Activated naive CD4-positive, alpha-beta T cell treated with anti-CD3 and anti-CD28 coated beads for 36 hours (primary cell): ENCODE data around the gene RPGR. TPM values are rescaled to one million over a fixed set of nuclear protein-coding genes. Genes with fewer than 3 reads are reported as not detected.

Source experiments
- CTCF ChIA-PET: fragments of 350-600 bp; sonication (Branson Sonifier 250); formaldehyde crosslinking; loops from one replicate; lab custom pipeline; 2021; ENCODE audit warnings: antibody characterized with exemption; lab: Charles Lee
- DNase-seq: peaks from one replicate; pipeline ENCODE4 v3.0.0-alpha.2; 2020
- H3K27ac Mint-ChIP-seq: one replicate; pipeline ENCODE4 v1.8.0; 2021; ENCODE audit warnings: mild to moderate bottlenecking, mixed read lengths
- H3K27me3 Mint-ChIP-seq: one replicate; pipeline ENCODE4 v1.8.0; 2021; ENCODE audit warnings: low read depth, mixed read lengths
- H3K36me3 Mint-ChIP-seq: one replicate; pipeline ENCODE4 v1.8.0; 2021; ENCODE audit warnings: low read depth, mixed read lengths
- H3K4me1 Mint-ChIP-seq: one replicate; pipeline ENCODE4 v1.8.0; 2021; ENCODE audit warnings: low read depth, mixed read lengths
- H3K4me3 Mint-ChIP-seq: one replicate; pipeline ENCODE4 v1.8.0; 2021; ENCODE audit warnings: mild to moderate bottlenecking, moderate library complexity, mixed read lengths
- H3K9me3 Mint-ChIP-seq: one replicate; pipeline ENCODE4 v1.8.0; 2021; ENCODE audit warnings: mixed read lengths
- intact Hi-C: fragments of 100-400 bp; cut with micrococcal nuclease; formaldehyde crosslinking; loops from one replicate; pipeline ENCODE4 v1.15.1; 2023
- total RNA-seq, 2 experiments: library from RNA; stranded (reverse); gene quantifications; one replicate each; pipeline ENCODE4 v1.2.3, GENCODE V29; 2021

Gene RPGR
- total RNA-seq, 2 experiments from 2014 or later: 6.5 to 7.4 TPM

DNA sequence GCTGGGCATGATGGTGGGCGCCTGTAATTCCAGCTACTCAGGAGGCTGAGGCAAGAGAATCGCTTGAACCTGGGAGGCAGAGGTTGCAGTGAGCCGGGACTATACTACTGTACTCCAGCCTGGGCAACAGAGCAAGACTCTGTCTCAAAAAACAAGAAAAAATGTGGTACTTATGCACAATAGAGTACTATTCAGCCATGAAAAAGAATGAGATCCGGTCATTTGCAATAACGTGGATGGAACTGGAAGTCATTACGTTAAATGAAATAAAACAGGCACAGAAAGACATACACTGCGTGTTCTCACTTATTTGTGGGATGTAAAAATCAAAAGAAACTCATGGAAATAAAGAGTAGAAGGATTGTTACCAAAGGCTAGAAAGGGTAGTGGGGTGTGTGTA is 12.1 kb downstream of the RPGR start:
- CTCF ChIA-PET: no interaction called here
- DNase-seq: no peak
- Mint-ChIP-seq H3K27ac (no peak overlapping the region), H3K4me1 (no peaks in the 10 kb centered on the region), H3K9me3 (no peaks in the 10 kb centered on the region), H3K36me3 (peaks cover 2% of the 10 kb centered on the region), H3K4me3 (no peak overlapping the region), H3K27me3 (no peaks in the 10 kb centered on the region)
- intact Hi-C loops: no loop called here

DNA sequence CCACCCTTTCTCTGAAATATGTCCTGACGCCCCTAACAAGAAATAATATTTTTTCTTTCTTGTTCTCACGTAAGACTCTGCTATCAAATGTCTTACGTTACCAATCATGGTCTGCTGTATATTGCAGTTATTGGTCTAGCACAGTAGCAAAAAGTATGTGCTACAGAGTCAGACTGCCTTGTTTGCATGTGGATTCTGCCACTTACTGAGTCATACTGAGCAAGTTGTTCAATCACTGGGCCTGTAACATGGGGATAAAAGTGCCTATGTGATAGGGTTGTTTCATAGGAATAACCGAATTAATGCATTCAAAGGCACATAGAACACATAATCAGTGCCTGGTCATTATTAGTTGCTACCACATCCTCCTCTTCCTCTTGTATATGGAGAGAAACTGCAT is 14.1 kb downstream of the RPGR start:
- Mint-ChIP-seq H3K9me3 (no peaks in the 10 kb centered on the region), H3K4me1 (no peaks in the 10 kb centered on the region), H3K36me3 (peaks cover 2% of the 10 kb centered on the region), H3K27me3 (no peaks in the 10 kb centered on the region), H3K4me3 (no peak overlapping the region), H3K27ac (no peak overlapping the region)
- intact Hi-C loops: no loop called here
- DNase-seq: no peak
- CTCF ChIA-PET: no interaction called here

DNA sequence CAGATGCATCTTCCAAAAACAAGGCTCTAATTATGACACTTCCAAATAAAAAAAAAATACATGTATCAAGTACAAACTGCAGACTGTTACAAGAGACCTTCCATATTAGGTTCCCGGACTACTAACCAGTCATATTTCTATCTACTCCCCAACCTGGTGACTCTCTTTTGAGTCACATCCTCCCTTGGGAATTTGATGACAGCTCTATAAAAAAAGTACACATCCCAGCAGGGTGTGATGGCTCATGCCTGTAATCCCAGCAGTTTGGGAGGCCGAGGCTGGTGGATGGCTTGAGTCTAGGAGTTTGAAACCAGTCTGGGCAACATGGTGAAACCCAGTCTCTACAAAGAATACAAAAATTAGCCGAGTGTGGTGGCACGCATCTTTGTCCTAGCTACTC is 14.9 kb downstream of the RPGR start:
- Mint-ChIP-seq H3K4me1 (no peaks in the 10 kb centered on the region), H3K27me3 (no peaks in the 10 kb centered on the region), H3K27ac (no peak overlapping the region), H3K9me3 (no peaks in the 10 kb centered on the region), H3K36me3 (peaks cover 2% of the 10 kb centered on the region), H3K4me3 (no peak overlapping the region)
- intact Hi-C loops: no loop called here
- DNase-seq: no peak
- CTCF ChIA-PET: no interaction called here

DNA sequence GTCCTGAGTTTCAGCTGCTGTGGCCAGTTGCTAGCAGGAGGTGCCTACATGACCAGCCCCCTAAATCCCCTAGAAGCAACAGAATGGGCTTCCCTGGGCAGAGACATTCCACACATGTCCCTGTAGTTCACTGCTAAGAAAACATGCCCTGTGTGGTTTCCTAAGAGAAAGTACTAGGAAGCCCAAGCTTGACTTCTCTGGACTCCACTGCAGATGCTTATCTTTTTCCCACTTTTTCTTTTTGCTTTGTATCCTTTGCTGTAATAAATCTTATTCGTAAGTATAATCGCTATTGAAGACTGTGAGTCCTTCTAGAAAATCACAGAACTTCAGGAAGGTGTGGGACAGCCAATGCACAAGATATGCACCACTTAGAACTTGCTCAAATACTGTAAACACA is 15.6 kb downstream of the RPGR start:
- Mint-ChIP-seq H3K9me3 (no peaks in the 10 kb centered on the region), H3K27ac (no peak overlapping the region), H3K36me3 (peaks cover 2% of the 10 kb centered on the region), H3K27me3 (no peaks in the 10 kb centered on the region), H3K4me3 (no peak overlapping the region), H3K4me1 (no peaks in the 10 kb centered on the region)
- CTCF ChIA-PET: no interaction called here
- intact Hi-C loops: no loop called here
- no peak for DNase-seq

DNA sequence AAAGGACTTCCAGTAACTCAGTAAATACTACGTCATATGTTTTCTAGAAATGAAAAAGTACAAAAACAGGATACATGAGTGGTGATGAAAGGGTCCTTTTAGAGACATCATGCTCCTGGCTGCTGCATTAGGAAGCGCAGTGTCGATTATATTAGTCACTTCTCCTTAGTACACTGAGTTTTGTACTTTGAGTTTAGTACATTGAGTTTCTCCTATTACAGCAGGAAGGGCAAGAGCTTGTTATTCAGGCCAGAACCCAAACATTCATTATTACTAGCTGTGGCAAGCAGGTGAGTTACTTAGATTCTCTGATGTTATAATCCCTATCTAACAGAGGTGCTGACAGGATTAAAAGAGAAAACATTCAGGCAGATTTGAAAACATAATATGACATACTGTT is 21.3 kb downstream of the RPGR start:
- Mint-ChIP-seq H3K4me1 (no peaks in the 10 kb centered on the region), H3K36me3 (no peaks in the 10 kb centered on the region), H3K27ac (no peak overlapping the region), H3K27me3 (no peaks in the 10 kb centered on the region), H3K4me3 (no peak overlapping the region), H3K9me3 (no peaks in the 10 kb centered on the region)
- CTCF ChIA-PET: no interaction called here
- intact Hi-C loops: no loop called here
- DNase-seq: no peak

DNA sequence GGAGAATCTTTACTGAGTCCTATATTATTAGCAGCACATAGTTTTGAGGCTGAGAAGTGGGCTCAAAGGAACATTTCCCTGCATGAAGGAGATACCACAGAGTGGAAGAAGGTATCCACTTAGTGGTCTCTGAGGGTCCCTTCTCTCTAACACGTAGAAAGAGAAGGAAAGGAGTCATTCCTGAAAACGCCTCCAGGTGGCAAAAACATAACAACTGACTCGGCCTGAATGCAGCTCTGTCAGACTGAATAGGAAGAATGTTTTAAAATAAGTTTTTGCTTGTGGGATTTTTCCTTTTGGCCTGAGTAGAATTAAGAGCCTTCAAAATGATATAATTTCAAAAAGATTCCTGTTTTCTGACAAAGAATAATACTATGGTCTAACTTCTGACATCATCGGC is 23.3 kb downstream of the RPGR start:
- CTCF ChIA-PET: no interaction called here
- Mint-ChIP-seq H3K4me1 (no peaks in the 10 kb centered on the region), H3K4me3 (no peak overlapping the region), H3K9me3 (no peaks in the 10 kb centered on the region), H3K27ac (no peak overlapping the region), H3K36me3 (no peaks in the 10 kb centered on the region), H3K27me3 (no peaks in the 10 kb centered on the region)
- intact Hi-C loops: no loop called here
- DNase-seq: no peak

DNA sequence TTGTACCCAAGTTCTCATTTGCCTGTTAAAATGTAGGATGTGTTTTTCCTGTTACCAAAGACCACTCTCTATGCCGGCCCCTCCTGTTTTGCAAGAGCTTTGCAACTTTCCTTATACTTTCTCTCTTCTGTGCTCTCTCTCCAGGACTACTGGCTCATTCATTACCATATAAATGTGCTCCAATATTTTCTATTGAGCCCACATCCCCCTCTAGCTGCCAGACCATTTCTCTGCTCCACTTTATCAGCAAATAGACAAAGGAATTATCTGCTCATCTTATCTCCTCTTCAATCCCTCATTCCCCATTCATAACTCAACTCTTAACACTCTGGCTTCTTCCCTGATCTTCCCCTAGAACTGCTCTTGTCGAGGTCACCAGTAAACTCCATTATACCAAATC is 33.6 kb downstream of the RPGR start:
- CTCF ChIA-PET: no interaction called here
- Mint-ChIP-seq H3K9me3 (no peaks in the 10 kb centered on the region), H3K36me3 (no peaks in the 10 kb centered on the region), H3K4me1 (no peaks in the 10 kb centered on the region), H3K4me3 (no peak overlapping the region), H3K27ac (no peak overlapping the region), H3K27me3 (no peaks in the 10 kb centered on the region)
- no peak for DNase-seq
- intact Hi-C loops: no loop called here

DNA sequence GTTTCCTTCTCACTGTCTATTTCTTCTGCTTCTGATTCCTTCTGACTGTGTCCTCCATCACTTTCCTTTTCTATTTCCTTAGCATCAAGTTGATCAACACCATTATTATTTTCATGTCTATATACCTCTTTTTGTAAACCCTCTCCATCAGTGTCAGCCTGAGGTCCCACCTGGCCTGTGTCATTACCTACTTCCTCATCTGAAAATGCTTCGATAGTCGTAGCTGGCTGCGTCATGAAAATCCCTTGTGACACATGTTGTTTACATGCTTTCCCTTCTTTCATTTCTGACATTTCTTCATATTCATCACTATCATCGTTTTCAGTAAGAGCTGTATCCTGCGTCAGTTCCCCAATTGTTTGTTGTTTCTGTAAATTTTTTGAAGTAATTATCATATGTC is 39.6 kb downstream of the RPGR start:
- CTCF ChIA-PET: no interaction called here
- Mint-ChIP-seq H3K27ac (peak overlapping the region; percentile 42), H3K9me3 (no peaks in the 10 kb centered on the region), H3K4me3 (no peak overlapping the region), H3K4me1 (no peaks in the 10 kb centered on the region), H3K27me3 (no peaks in the 10 kb centered on the region), H3K36me3 (peaks cover 11% of the 10 kb centered on the region)
- no peak for DNase-seq
- intact Hi-C loops: no loop called here

DNA sequence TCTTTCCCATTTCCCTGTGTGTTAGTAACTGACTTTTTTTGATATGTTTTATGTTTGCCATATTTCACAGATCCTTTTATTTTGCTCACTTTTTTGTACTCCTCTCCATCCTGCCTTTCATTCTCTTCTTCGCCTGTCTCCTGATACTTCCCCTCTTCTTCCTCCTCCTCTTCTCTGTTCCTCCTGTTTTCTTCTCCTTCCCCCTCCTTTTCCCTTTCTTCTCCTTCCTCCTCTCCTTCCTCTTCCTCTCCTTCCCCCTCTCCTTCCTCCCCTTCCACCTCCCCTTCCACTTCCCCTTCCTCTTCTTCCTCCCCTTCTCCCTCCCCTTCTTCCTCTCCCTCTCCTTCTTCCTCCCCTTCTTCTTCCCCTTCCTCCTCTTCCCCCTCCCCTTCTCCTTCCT is 41.7 kb downstream of the RPGR start:
- Mint-ChIP-seq H3K27ac (no peak overlapping the region), H3K4me3 (no peak overlapping the region), H3K4me1 (no peaks in the 10 kb centered on the region), H3K36me3 (peaks cover 11% of the 10 kb centered on the region), H3K27me3 (no peaks in the 10 kb centered on the region), H3K9me3 (no peaks in the 10 kb centered on the region)
- DNase-seq: no peak
- CTCF ChIA-PET: no interaction called here
- intact Hi-C loops: no loop called here

DNA sequence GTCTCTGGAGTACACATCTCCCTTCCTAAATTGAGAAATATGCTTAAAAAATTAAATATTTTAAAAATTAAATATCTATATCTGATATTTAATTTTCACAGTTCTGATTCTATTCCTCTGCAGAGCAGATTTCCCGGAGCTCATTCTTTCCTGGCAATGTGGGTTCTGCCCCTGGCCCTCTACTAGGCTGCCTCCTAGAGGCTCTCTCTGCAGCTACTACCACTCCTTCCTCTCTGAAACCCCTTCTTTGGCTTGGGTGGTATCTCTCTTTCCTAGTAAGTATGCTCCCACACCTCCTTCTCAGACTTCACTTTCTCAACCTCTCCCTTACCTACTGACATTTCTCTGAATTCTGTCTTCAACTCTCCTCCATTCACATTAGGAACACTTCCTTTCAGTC is 45.3 kb downstream of the RPGR start:
- intact Hi-C loops: no loop called here
- Mint-ChIP-seq H3K27ac (no peak overlapping the region), H3K4me1 (no peaks in the 10 kb centered on the region), H3K4me3 (no peak overlapping the region), H3K9me3 (no peaks in the 10 kb centered on the region), H3K27me3 (no peaks in the 10 kb centered on the region), H3K36me3 (peaks cover 4% of the 10 kb centered on the region)
- CTCF ChIA-PET: no interaction called here
- no peak for DNase-seq

DNA sequence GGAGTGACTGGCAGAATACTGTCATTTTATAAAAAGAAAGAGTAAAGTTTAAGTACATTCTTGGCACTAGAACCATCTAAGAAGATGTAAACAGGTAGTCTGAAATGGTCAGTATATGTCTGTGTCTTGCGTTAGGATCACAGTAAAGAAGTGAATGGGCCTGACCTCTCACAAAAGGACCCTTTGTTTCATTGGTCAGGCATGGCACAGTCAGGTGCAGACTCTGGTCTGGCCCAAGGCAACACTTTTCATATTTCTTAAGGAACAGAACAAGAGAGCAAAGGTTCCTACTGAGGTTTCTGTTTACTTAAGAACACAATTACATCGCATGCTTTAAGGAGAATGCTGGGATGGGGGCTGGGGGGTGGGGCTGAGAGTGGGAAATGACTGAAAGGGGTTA is 48.1 kb downstream of the RPGR start:
- Mint-ChIP-seq H3K27me3 (no peaks in the 10 kb centered on the region), H3K36me3 (peaks cover 2% of the 10 kb centered on the region), H3K4me1 (no peaks in the 10 kb centered on the region), H3K4me3 (no peak overlapping the region), H3K9me3 (no peaks in the 10 kb centered on the region), H3K27ac (no peak overlapping the region)
- CTCF ChIA-PET: no interaction called here
- intact Hi-C loops: no loop called here
- DNase-seq: no peak

DNA sequence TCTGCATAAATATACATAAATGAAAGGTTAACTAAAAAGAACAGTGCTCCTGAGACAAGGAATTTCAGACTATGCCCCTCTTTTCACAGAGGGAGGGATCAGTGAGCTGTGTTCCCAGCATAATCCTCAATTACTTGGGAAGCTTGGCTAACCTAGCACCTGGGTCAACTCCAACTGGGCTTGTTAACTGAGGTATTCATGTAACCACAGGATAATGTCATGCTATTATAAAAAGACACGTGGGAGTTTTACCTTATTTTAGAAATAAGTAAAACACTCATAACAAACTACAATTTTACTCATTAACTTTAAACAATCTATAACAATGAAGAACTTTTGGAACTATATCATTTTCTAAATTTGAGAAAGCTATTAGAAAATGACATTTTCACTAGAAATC is 48.6 kb downstream of the RPGR start:
- no peaks in the 10 kb centered on the region for H3K4me1 Mint-ChIP-seq
- intact Hi-C loops: no loop called here
- CTCF ChIA-PET: interaction anchor here (0.5 kb wide), 1 partner anchor 143 kb away, joined by 3 read pairs; no protein-coding TSS in a partner anchor
- H3K9me3 Mint-ChIP-seq: no peaks in the 10 kb centered on the region
- no peak overlapping the region for H3K4me3 Mint-ChIP-seq
- H3K36me3 Mint-ChIP-seq: peaks cover 5% of the 10 kb centered on the region
- H3K27me3 Mint-ChIP-seq: no peaks in the 10 kb centered on the region
- no peak overlapping the region for H3K27ac Mint-ChIP-seq
- DNase-seq: no peak

DNA sequence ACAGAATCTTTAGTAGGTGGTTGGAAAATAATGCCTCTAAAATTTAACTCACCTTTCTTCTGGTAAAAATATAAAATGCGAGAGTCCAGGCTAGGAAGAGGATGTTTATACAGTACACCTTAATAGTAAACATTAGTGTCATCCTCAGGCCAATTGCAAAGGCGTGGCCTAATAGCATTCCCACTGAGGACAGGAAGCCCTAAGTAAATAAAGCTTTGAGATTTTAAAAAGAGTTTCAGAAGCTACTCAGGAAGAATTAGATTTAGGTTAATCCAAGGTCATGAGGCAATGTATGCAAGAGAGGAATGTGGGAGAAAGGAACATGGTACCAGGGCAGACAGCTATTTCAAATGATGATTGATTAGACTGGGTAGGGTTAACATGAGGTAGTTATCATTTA is 49.5 kb downstream of the RPGR start:
- Mint-ChIP-seq H3K4me1 (no peaks in the 10 kb centered on the region), H3K27ac (no peak overlapping the region), H3K9me3 (no peaks in the 10 kb centered on the region), H3K27me3 (no peaks in the 10 kb centered on the region), H3K36me3 (peaks cover 3% of the 10 kb centered on the region), H3K4me3 (no peak overlapping the region)
- intact Hi-C loops: no loop called here
- no peak for DNase-seq
- CTCF ChIA-PET: interaction anchor here (0.8 kb wide), 1 partner anchor 9 kb away, joined by 4 read pairs; no protein-coding TSS in a partner anchor

DNA sequence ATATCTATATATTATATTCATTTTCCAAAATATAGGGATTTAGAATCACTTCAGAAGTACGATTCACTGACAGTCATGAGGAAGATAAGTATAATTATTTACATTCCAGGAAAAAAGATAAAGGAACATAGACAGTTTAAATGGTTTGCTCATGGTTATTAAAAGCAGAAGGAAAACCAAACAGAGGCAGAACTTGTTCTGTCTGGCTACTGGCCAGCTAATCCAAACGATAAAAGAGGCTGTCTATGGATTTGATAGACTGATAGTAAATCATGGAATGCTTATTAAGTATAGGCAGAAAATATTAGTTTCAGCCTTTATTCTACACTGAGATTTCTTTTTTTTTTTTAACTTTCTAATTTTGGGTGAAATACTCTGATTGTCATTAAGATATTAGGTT is 50.2 kb downstream of the RPGR start:
- no peaks in the 10 kb centered on the region for H3K27me3 Mint-ChIP-seq
- DNase-seq: no peak

More for the DNA sequence above, 50.2 kb downstream of the RPGR start:
- peaks cover 3% of the 10 kb centered on the region for H3K36me3 Mint-ChIP-seq
- intact Hi-C loops: no loop called here
- no peak overlapping the region for H3K27ac Mint-ChIP-seq
- no peaks in the 10 kb centered on the region for H3K9me3 Mint-ChIP-seq
- H3K4me3 Mint-ChIP-seq: no peak overlapping the region
- CTCF ChIA-PET: no interaction called here
- H3K4me1 Mint-ChIP-seq: no peaks in the 10 kb centered on the region
